Tibial nerve (tissue), 4 donors: ENCODE data around the gene TRMT2A. TPM values are rescaled to one million over a fixed set of nuclear protein-coding genes. Genes with fewer than 3 reads are reported as not detected.

Source experiments
- DNase-seq, 2 donors: peaks; one replicate each; pipeline ENCODE4 v3.0.0-alpha.2; 2019; ENCODE audit warnings: low spot score in 2 of 2
- H3K27ac ChIP-seq, 4 donors: fragments of 200-600 bp; sonication (generic) in 3 of 4; one replicate each; pipeline ENCODE4 v1.5.1; 2017 to 2019; ENCODE audit warnings: mild to moderate bottlenecking in 1 of 4
- H3K27me3 ChIP-seq, 2 donors: fragments of 200-600 bp; sonication (generic) in 1 of 2; one replicate each; pipeline versions ENCODE4 v1.5.1 to v1.6.0; 2017 to 2019
- H3K36me3 ChIP-seq, 3 donors: fragments of 200-600 bp; sonication (generic); one replicate each; pipeline ENCODE4 v1.5.1; 2018 to 2019
- H3K4me1 ChIP-seq, 4 donors: fragments of 200-600 bp; sonication (generic) in 3 of 4; one replicate each; pipeline ENCODE4 v1.5.1; 2017 to 2019
- H3K4me3 ChIP-seq, 4 donors: fragments of 200-600 bp; sonication (generic) in 3 of 4; one replicate each; pipeline ENCODE4 v1.5.1; 2017 to 2019; ENCODE audit warnings: mild to moderate bottlenecking in 1 of 4, moderate library complexity in 1 of 4
- H3K9me3 ChIP-seq, 4 donors: fragments of 200-600 bp; sonication (generic) in 3 of 4; one replicate each; pipeline ENCODE4 v1.5.1; 2017 to 2019
- CTCF ChIP-seq, 5 experiments: fragments of 200-600 bp in 3 of 5; fragments of 450-650 bp in 2 of 5; sonication (generic) in 3 of 5; IDR thresholded peaks; one replicate each; pipeline ENCODE4 v1.5.1; 2016 to 2019; ENCODE audit warnings: antibody characterized with exemption in 5 of 5, mild to moderate bottlenecking in 3 of 5, moderate library complexity in 2 of 5
- EP300 ChIP-seq, 2 donors: sonication (generic); formaldehyde crosslinking; IDR thresholded peaks; one replicate each; pipeline ENCODE4 v1.6.1; 2017; ENCODE audit warnings: antibody characterized with exemption in 2 of 2, mild to moderate bottlenecking in 1 of 2
- POLR2A ChIP-seq, 2 donors: fragments of 450-650 bp; IDR thresholded peaks; one replicate each; pipeline ENCODE4 v1.6.1; 2017; ENCODE audit warnings: antibody characterized with exemption in 2 of 2, mild to moderate bottlenecking in 2 of 2, moderate library complexity in 2 of 2
- WGBS, 2 donors: methylation state at CpG; one replicate each; pipeline ENCODE4 v1.1.5; 2018; 5-methylcytosine and 5-hydroxymethylcytosine counted together
- total RNA-seq, 4 donors: library from RNA; depleted of rRNA; stranded (reverse); fragments of >200 nt; gene quantifications; one replicate each; pipeline ENCODE4 v1.1.0, GENCODE V29; 2016

The TRMT2A gene
- total RNA-seq, 4 donors from 2014 or later = 39.0 to 139 (median 55.9) TPM

GRCh38 chr22:20156611-20157429, 39.8 kb upstream of the TRMT2A start:
- peaks cover 0 to 20% (median 6%) of the 10 kb centered on the region in 4 donors for H3K4me1 ChIP-seq
- TF ChIP-seq EP300 (IDR thresholded peaks at IDR 0.05) (no peak), CTCF (IDR thresholded peaks at IDR 0.05) (peak; percentile 98 to 100 (median 99))
- no peak overlapping the region for H3K4me3 ChIP-seq
- peaks cover 0 to 43% of the 10 kb centered on the region in 2 donors for H3K27me3 ChIP-seq
- peak; percentile 84 to 92 for DNase-seq
- no peak overlapping the region for H3K27ac ChIP-seq
- no peaks in the 10 kb centered on the region for H3K36me3 ChIP-seq
- 34 to 50% methylated on average over 13 to 15 of the region's 17 CpGs for WGBS, 2 donors
- H3K9me3 ChIP-seq = no peaks in the 10 kb centered on the region

- 65 to 74% methylated on average over 6 to 7 of the region's 7 CpGs for WGBS, 2 donors
- DNase-seq = no peak
- H3K4me3 ChIP-seq = no peak overlapping the region
- H3K4me1 ChIP-seq = peaks cover 0 to 20% (median 6%) of the 10 kb centered on the region in 4 donors
- no peaks in the 10 kb centered on the region for H3K36me3 ChIP-seq
- peaks cover 0 to 43% of the 10 kb centered on the region in 2 donors for H3K27me3 ChIP-seq
- H3K27ac ChIP-seq = no peak overlapping the region
- H3K9me3 ChIP-seq = no peaks in the 10 kb centered on the region
- no peak for TF ChIP-seq EP300 (IDR thresholded peaks at IDR 0.05)
- TF ChIP-seq POLR2A (IDR thresholded peaks at IDR 0.05) = no peak
- TF ChIP-seq CTCF (IDR thresholded peaks at IDR 0.05) = no peak
Observed at GRCh38 chr22:20156042-20156389, 39.0 kb upstream of the TRMT2A start.

GRCh38 chr22:20155330-20156041, 38.5 kb upstream of the TRMT2A start:
- peak overlapping the region in 1 of 4 donors; percentile 36 for H3K4me3 ChIP-seq
- no peaks in the 10 kb centered on the region for H3K9me3 ChIP-seq
- peak overlapping the region in 2 of 4 donors; percentile 54 to 67 for H3K27ac ChIP-seq
- no peaks in the 10 kb centered on the region for H3K36me3 ChIP-seq
- TF ChIP-seq POLR2A (IDR thresholded peaks at IDR 0.05) (no peak), EP300 (IDR thresholded peaks at IDR 0.05) (no peak), CTCF (IDR thresholded peaks at IDR 0.05) (no peak)
- DNase-seq = no peak
- H3K4me1 ChIP-seq = peaks cover 0 to 20% (median 6%) of the 10 kb centered on the region in 4 donors
- H3K27me3 ChIP-seq = peaks cover 0 to 43% of the 10 kb centered on the region in 2 donors
- WGBS, 2 donors = 32 to 37% methylated on average over 11 to 20 of the region's 30 CpGs

- TF ChIP-seq EP300 (IDR thresholded peaks at IDR 0.05) (no peak), CTCF (IDR thresholded peaks at IDR 0.05) (no peak), POLR2A (IDR thresholded peaks at IDR 0.05) (no peak)
- Histone ChIP-seq H3K4me1 (peaks cover 0 to 20% (median 6%) of the 10 kb centered on the region in 4 donors), H3K27me3 (peaks cover 0 to 43% of the 10 kb centered on the region in 2 donors), H3K9me3 (no peaks in the 10 kb centered on the region), H3K4me3 (peak overlapping the region in 1 of 4 donors; percentile 36), H3K27ac (peak overlapping the region in 2 of 4 donors; percentile 54 to 67), H3K36me3 (no peaks in the 10 kb centered on the region)
- DNase-seq = no peak
- 47 to 52% methylated on average over 5 to 12 of the region's 14 CpGs for WGBS, 2 donors
Observed at GRCh38 chr22:20154602-20155187, 37.7 kb upstream of the TRMT2A start.
